Caco-2 (cell line): ENCODE results near the gene NEDD4L. TPM values are rescaled to one million over a fixed set of nuclear protein-coding genes. Genes with fewer than 3 reads are reported as not detected.

Experiments used
- BruUV-seq: library from RNA; stranded (reverse); fragments of 400-500 nt; replicated peaks from 2 replicates; lab custom pipeline; 2021; lab: Mats Ljungman, UMichigan
- CTCF ChIA-PET: fragments of 300-600 bp; sonication (Branson Sonifier 250); formaldehyde crosslinking; loops from one replicate; lab custom pipeline; 2022; ENCODE audit warnings: antibody characterized with exemption; lab: Charles Lee
- POLR2A ChIA-PET: fragments of 300-600 bp; sonication (Branson Sonifier 250); formaldehyde crosslinking; loops from one replicate; lab custom pipeline; 2022; ENCODE audit warnings: antibody characterized with exemption; lab: Charles Lee
- DNase-seq, 2 experiments: peaks; one replicate each; pipeline versions ENCODE4 v3.0.0 to v3.0.0-alpha.2; 2020 to 2022
- H3K27me3 ChIP-seq: replicated peaks from 2 replicates; pipeline ENCODE4 v1.6.0; 2011; ENCODE audit warnings: low read length; ENCODE audit not compliant: control insufficient read depth, insufficient read depth
- H3K36me3 ChIP-seq: 2 replicates; pipeline ENCODE4 v1.5.1; 2011; ENCODE audit warnings: low read length; ENCODE audit not compliant: control insufficient read depth, insufficient read depth
- H3K4me1 ChIP-seq: fragments of 250-450 bp; sonication (Bioruptor Pico); 2 replicates; pipeline ENCODE4 v1.5.1; 2020; ENCODE audit warnings: mild to moderate bottlenecking
- H3K4me3 ChIP-seq: 2 replicates; pipeline ENCODE4 v1.5.1; 2011; ENCODE audit warnings: low read depth, mild to moderate bottlenecking, control low read depth, low read length
- H3K9me3 ChIP-seq: fragments of 250-450 bp; sonication (Bioruptor Pico); 2 replicates; pipeline ENCODE4 v1.5.1; 2020; ENCODE audit warnings: mild to moderate bottlenecking, moderate library complexity
- H3K27ac Mint-ChIP-seq: one replicate; pipeline ENCODE4 v1.8.0; 2022; ENCODE audit warnings: mixed read lengths; ENCODE audit not compliant: unreplicated experiment
- H3K27me3 Mint-ChIP-seq: one replicate; pipeline ENCODE4 v1.8.0; 2022; ENCODE audit warnings: mixed read lengths; ENCODE audit not compliant: insufficient read depth, unreplicated experiment
- H3K36me3 Mint-ChIP-seq: one replicate; pipeline ENCODE4 v1.8.0; 2022; ENCODE audit warnings: mild to moderate bottlenecking, mixed read lengths; ENCODE audit not compliant: insufficient read depth, unreplicated experiment
- H3K4me1 Mint-ChIP-seq: one replicate; pipeline ENCODE4 v1.8.0; 2022; ENCODE audit warnings: low read depth, mixed read lengths; ENCODE audit not compliant: unreplicated experiment
- H3K4me3 Mint-ChIP-seq: one replicate; pipeline ENCODE4 v1.8.0; 2022; ENCODE audit warnings: mild to moderate bottlenecking, moderate library complexity, mixed read lengths; ENCODE audit not compliant: unreplicated experiment
- H3K9me3 Mint-ChIP-seq: one replicate; pipeline ENCODE4 v1.8.0; 2022; ENCODE audit warnings: mixed read lengths; ENCODE audit not compliant: unreplicated experiment
- CTCF ChIP-seq, 2 experiments: fragments of 200-600 bp in 1 of 2; IDR thresholded peaks; 1 replicate in 1 of 2; 2 replicates in 1 of 2; pipeline versions ENCODE4 v1.5.1 to v1.8.0; 2011 to 2022; ENCODE audit warnings: antibody characterized with exemption in 1 of 2, control low read depth in 1 of 2, inconsistent platforms in 1 of 2, low read depth in 1 of 2, low read length in 1 of 2, mild to moderate bottlenecking in 1 of 2, moderate library complexity in 1 of 2; ENCODE audit not compliant: insufficient read depth in 1 of 2, severe bottlenecking in 1 of 2, unreplicated experiment in 1 of 2
- intact Hi-C: fragments of 100-400 bp; cut with micrococcal nuclease; formaldehyde crosslinking; loops from one replicate; pipeline ENCODE4 v1.10.0; 2022; ENCODE audit not compliant: unreplicated experiment
- total RNA-seq: library from RNA; stranded (reverse); gene quantifications from 2 replicates; pipeline ENCODE4 v1.2.3, GENCODE V29; 2022

NEDD4L gene
- total RNA-seq, 1 experiment from 2014 or later: 85.4 TPM

- Mint-ChIP-seq H3K4me3 (no peak overlapping the region), H3K4me1 (peaks cover 20% of the 10 kb centered on the region), H3K36me3 (peaks cover 12% of the 10 kb centered on the region), H3K27ac (no peak overlapping the region), H3K27me3 (no peaks in the 10 kb centered on the region), H3K9me3 (no peaks in the 10 kb centered on the region)
- BruUV-seq: no TSS peak
- H3K9me3 ChIP-seq: no peaks in the 10 kb centered on the region
- peaks cover 14% of the 10 kb centered on the region for H3K4me1 ChIP-seq
- peak; percentile 44 to 62 for TF ChIP-seq CTCF (IDR thresholded peaks at IDR 0.05; ENCODE audit: insufficient read depth in 1 of 2, low read depth in 1 of 2, low read length in 1 of 2, severe bottlenecking in 1 of 2, unreplicated experiment in 1 of 2)
- intact Hi-C loops: loop anchor here (1.0 kb wide), 2 partner anchors 138 to 299 kb away; no protein-coding TSS in a partner anchor
- H3K4me3 ChIP-seq: no peak overlapping the region
- CTCF ChIA-PET: interaction anchor here (1.3 kb wide), 1 partner anchor 137 kb away, joined by 3 read pairs; no protein-coding TSS in a partner anchor
- peak; percentile 44 to 53 for DNase-seq
- no peaks in the 10 kb centered on the region for H3K27me3 ChIP-seq
- POLR2A ChIA-PET: no interaction called here
- no peaks in the 10 kb centered on the region for H3K36me3 ChIP-seq
Measured at GRCh38 chr18:58180738-58181353, 136.8 kb downstream of the NEDD4L start.

GRCh38 chr18:58181988-58182387 is 138.0 kb downstream of the NEDD4L start:
- no peaks in the 10 kb centered on the region for H3K9me3 ChIP-seq
- no peaks in the 10 kb centered on the region for H3K36me3 ChIP-seq
- H3K4me1 ChIP-seq: peaks cover 14% of the 10 kb centered on the region
- POLR2A ChIA-PET: no interaction called here
- no peak for DNase-seq
- H3K4me3 Mint-ChIP-seq: no peak overlapping the region
- no peak for TF ChIP-seq CTCF (IDR thresholded peaks at IDR 0.05; ENCODE audit: insufficient read depth in 1 of 2, low read depth in 1 of 2, low read length in 1 of 2, severe bottlenecking in 1 of 2, unreplicated experiment in 1 of 2)
- CTCF ChIA-PET: no interaction called here
- no peaks in the 10 kb centered on the region for H3K9me3 Mint-ChIP-seq
- peaks cover 5% of the 10 kb centered on the region for H3K36me3 Mint-ChIP-seq
- H3K27me3 Mint-ChIP-seq: no peaks in the 10 kb centered on the region
- H3K4me1 Mint-ChIP-seq: peaks cover 12% of the 10 kb centered on the region
- intact Hi-C loops: no loop called here
- no TSS peak for BruUV-seq
- no peak overlapping the region for H3K4me3 ChIP-seq
- H3K27me3 ChIP-seq: no peaks in the 10 kb centered on the region
- no peak overlapping the region for H3K27ac Mint-ChIP-seq

- CTCF ChIA-PET: no interaction called here
- peaks cover 8% of the 10 kb centered on the region for H3K4me1 Mint-ChIP-seq
Measured at GRCh38 chr18:58183226-58183625, 139.2 kb downstream of the NEDD4L start.

More at GRCh38 chr18:58183226-58183625, 139.2 kb downstream of the NEDD4L start:
- Histone ChIP-seq H3K27me3 (no peaks in the 10 kb centered on the region), H3K4me1 (peaks cover 8% of the 10 kb centered on the region), H3K4me3 (no peak overlapping the region), H3K36me3 (no peaks in the 10 kb centered on the region), H3K9me3 (no peaks in the 10 kb centered on the region)
- TF ChIP-seq CTCF (IDR thresholded peaks at IDR 0.05; ENCODE audit: insufficient read depth in 1 of 2, low read depth in 1 of 2, low read length in 1 of 2, severe bottlenecking in 1 of 2, unreplicated experiment in 1 of 2): no peak
- no TSS peak for BruUV-seq
- H3K27me3 Mint-ChIP-seq: no peaks in the 10 kb centered on the region
- POLR2A ChIA-PET: no interaction called here
- DNase-seq: no peak
- no peak overlapping the region for H3K27ac Mint-ChIP-seq
- H3K36me3 Mint-ChIP-seq: peaks cover 5% of the 10 kb centered on the region
- no peaks in the 10 kb centered on the region for H3K9me3 Mint-ChIP-seq
- intact Hi-C loops: no loop called here
- H3K4me3 Mint-ChIP-seq: no peak overlapping the region
